Measurements from ENCODE around the gene RGS16.
"Not testable (repeated sequence)": the region's sequence is repeated elsewhere in the genome, so short reads cannot be mapped to it uniquely, and the experiment has no call there.

RGS16 gene, protein sequence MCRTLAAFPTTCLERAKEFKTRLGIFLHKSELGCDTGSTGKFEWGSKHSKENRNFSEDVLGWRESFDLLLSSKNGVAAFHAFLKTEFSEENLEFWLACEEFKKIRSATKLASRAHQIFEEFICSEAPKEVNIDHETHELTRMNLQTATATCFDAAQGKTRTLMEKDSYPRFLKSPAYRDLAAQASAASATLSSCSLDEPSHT

DNA sequence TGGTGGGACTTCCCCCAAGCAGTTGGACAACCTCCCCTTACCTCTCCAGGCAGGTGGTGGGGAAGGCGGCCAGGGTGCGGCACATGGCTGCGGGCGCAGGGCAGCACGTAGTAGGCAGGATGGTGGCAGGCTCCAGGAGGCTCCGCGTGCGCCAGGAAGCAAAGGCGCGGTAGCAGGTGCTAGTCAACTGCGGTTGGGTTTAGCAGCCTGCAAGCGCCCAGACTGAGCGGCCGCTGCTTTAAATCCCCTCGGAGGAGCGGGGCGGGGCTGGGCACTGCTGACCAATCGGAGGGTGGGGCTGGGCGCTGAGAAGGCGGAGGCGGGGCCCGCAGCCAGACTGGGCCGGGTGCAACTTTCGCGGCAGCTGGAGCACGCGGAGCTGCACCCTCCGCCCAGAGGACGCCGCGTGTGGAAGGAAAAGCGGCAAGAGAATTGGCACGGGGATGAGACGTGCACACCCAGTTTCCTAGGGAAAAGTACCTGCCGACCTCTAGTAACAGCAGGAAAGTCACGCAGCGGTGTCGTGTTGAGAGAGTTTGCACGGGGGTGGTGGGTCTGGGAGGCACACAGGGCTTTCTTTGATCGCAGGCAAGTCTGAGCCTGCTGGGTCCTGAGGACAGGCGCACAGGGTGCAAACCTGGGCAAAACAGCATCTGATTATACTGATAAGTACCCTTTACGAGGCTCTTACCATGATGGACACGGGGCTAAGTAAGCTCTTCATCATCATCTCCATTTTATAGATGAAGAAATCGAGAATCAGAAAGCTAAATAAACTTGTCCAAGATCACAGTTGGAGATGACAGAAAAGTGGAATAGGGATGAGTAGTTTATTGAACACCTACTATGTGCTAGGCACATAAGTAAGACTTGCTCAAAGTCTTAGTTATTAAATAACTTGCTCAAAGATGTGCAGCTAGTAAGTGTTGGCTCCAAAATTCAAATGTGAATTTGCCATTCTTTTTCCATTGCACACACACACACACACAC, at the start of gene RGS16:
Gene RGS16 (minus strand): TSS at position 215 of the 990 bp plus-strand sequence. CDS start 130 bp downstream, at position 85.
- DNase-seq = peak; percentile 96

DNA sequence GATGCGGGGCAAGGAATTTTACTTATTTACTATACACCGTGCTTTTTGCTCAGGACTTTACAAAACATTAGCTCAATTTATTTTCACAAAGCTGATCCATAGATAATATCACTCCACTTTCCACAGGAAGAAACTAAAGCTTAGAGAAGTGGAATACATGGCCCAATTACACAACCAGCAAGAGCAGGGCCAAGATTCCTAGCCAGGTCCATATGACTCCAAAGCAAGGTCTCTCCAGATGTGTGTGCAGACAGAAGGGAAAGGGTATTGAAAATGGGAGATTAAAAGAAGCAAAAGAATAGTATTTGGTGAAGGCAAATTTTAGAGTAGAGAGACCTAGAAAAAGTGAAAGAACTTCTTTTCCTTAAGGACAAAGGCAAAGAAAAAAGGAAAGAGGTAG, 49.8 kb upstream of the RGS16 start:
- no peak for DNase-seq

DNA sequence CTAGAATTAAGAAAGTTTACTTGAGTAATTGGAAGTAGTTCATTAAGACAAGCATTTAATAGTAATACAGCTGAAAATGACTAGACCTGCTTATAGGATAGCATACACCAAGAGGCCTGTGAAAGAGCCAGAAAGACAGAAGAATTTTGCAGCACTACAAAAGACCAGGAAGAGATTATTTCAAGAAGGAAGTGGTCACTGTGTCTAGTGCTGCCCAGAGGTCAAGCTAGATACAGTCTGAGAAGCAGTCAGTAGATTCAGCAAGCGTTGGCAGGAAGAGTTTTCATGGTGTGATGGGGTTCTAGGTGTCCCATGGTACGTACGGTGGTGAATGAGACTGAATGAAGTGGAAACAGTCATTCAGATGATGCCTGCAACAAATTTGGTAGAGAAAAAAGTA, 48.7 kb upstream of the RGS16 start:
- no peak for DNase-seq

DNA sequence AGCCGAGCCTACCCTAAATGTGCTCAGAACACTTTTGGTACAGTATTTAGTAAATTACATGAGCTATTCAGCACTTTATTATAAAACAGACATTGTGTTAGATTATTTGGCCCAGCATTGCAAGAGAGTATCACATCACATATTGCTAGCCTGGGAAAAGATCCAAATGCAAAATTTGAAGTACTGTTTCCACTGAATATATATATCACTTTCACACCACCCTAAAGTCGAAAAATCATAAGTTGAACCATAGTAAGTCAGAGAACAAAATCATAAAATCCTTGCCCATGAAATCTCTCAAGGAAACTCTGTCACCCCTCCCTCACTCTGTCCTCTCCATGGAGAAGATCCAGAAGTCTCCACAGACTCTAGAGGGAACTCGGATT, 47.1 kb upstream of the RGS16 start:
- no peak for DNase-seq

DNA sequence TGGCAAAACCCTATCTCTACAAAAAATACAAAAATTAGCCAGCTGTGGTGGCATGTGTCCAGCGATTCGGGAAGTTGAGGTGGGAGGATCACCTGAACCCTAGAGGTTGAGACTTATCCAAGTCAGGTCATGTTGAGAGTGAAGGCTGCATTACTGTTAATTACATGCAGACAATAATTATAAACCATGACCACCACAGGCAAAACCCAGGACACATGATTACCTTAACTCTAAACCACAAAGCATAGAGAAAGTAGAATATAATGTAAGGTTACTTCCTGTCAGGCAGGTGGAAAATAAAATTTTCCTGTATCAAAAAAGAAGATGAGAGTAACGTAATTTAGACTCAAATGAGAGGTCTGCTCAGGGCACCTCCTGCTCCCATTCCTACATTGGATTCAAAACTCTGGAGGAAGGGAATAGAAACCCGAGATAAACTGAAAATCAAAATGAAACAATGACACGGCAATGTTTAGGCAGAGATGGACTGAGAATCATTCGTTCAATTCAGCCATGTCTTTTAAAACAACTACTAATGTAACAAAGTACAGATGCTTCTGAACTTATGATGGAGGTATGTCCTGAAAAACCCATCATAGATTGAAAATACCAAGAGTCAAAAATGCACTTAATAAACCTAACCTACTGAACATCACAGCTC, 46.6 kb upstream of the RGS16 start:
- no peak for DNase-seq

DNA sequence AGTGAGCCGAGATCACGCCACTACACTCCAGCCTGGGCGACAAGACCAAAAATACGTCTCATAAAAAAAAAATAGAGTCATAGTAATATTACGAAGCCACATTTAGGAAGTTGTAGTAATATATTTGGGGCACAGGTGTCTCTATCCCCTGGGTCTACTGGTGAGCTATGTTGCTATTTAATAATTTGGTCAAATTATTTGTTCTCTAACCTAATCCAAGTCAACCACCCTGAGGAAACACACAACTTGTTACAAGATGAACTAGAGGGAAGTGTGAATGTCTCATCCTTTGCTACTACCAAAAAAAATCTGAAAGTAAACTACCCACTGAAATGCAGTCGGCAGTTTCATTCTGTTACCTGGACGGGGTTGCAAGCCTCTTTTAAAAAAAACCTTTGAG, 44.9 kb upstream of the RGS16 start:
- no peak for DNase-seq

DNA sequence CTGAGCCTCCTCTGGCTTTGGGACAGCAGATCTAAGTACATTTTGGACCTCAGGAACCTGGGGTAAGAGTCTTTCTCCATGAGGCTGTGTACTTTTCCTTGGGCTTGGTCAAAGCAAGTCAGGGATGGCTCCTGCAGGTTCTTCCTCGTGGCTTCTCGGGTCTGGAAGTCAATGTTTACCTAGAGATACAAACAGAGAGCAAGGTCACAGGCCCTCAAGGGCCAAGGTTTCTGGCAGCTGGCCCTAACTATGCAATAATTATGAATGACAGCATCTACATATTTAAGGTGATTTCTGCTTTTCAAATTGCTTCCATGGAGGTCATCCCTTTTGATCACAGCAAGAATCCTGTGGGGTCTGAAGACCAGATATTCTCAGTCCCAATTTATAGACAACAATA, 42.5 kb upstream of the RGS16 start:
- no peak for DNase-seq

DNA sequence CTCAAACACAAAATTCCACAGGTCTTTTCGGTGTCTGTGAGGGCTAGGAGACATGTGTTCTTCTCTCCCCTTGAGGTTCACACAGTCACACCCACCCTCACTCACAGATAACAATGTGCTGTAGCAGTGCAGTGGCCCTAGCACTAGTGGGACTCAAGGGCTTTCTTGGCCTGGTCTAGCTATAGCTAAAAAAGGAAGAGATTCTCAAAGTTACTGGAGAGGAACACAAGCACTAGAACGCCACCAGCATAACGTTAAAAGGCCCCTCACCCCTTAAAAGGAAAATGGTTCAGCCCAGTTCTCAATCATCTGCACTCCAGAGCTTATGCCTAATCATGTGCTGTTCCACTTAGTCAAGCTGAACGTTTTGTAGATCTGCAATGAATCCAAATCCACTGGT, 40.7 kb upstream of the RGS16 start:
- DNase-seq = no peak

DNA sequence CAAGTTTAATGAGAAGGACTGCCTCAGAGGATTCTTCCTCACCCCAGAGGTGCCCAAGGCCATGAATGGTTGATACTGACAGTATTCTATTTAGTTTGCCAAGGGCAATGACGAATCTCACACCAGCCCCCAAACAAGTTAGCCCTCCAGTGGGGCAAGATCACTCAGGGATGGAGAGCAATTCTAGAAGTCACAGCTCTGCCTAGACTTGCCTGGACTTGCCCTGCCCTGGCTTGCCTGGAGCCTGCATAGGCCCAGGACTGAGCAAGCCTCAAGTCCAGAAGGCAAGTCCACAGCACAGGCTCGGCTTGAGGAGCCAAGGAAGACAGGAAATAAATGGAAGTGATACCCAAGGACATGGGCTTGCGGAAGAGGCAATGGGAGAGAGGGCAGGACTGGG, 39.5 kb upstream of the RGS16 start:
- DNase-seq = no peak

DNA sequence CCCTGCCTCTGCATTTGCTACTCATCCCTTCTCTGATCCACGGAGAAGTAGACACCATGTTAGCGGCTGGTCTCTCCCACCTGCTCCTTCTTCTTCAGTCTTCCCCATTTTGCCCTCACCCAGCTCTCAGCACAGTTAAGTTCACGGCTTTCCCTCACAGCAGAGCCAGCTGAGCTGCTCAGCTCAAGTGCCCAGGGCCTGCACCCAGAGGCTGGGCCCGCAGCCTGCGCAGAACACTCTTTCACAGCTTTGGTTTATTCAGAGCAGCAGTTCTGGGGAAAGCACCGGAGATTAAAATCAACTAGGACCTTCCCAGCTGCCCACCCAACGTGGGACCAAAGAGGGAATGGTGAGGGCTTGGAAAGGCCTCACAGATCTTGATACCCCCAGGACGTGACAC, 38.3 kb upstream of the RGS16 start:
- DNase-seq = no peak

DNA sequence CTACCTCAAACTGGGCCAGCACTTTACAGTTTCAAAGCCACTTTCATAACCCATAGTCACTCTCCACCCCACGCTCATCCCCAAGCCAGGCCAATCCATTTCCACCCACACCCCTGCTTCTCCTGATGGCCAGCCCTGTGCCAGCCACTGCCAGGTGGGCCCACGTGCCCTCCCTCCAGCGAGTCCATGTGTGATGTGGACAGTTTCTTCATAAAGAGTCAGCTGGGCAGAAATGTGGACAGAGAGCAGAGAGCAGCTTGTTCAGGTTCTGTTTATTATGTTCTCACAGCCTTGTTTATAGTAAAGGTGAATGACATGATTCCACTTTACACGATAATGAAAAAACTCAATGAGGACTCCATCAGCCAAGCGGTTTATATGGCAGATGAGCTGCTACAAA, 37.4 kb upstream of the RGS16 start:
- no peak for DNase-seq

DNA sequence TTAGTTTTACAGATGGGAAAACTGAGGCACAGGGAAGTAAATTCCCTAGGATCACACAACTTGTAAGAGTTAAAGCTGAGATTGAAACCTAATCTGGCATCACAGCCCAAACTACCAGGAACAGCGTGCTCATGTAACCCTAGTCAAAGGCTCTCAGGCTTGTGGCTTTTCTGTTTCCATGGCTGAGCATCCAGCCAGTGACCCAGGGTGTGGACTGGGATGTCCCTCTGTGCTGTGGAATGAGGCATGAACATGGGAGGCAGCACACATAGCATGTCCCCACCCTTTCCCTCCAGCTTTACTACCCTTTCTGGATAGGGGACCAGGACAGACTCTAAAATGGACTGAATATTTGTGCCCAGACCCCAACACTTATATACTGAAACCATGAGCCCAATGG, 35.1 kb upstream of the RGS16 start:
- DNase-seq = no peak

DNA sequence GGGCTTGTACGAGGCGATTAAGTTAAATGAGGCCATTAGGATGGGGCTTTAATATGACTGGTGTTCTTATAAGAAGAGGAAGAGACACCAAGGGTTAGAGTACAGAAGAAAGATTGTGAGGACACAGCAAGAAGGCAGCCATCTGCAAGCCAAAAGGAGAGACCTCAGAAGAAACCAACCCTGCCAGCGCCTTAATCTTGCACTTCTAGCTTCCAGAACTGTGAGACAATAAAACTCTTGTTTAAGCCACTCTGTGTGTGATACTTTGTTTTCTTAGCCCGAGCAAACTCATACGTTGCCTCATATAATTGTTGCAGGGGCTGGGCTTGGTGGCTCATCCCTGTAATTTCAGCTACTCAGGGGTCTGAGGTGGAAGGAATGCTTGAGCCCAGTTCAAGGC, 33.6 kb upstream of the RGS16 start:
- DNase-seq = no peak

DNA sequence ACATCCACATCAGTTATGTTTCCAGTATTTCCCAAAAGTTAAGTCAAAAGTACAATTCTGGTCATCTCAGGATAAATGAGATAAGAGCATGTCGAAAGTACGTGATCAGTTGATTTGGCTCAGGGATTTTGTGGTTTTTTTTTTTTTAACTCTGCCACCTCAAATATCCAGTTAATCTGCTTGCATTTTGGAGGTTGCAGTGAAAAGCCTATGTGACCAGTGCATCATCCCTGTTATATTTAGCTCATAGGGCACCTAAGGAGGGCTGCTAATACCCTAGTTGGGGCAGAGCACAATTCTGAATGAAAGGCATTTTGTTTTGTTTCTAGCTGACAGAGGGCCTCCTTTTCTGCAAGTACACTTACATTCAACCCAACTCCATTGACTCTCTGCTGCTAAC, 31.7 kb upstream of the RGS16 start:
- no peak for DNase-seq

DNA sequence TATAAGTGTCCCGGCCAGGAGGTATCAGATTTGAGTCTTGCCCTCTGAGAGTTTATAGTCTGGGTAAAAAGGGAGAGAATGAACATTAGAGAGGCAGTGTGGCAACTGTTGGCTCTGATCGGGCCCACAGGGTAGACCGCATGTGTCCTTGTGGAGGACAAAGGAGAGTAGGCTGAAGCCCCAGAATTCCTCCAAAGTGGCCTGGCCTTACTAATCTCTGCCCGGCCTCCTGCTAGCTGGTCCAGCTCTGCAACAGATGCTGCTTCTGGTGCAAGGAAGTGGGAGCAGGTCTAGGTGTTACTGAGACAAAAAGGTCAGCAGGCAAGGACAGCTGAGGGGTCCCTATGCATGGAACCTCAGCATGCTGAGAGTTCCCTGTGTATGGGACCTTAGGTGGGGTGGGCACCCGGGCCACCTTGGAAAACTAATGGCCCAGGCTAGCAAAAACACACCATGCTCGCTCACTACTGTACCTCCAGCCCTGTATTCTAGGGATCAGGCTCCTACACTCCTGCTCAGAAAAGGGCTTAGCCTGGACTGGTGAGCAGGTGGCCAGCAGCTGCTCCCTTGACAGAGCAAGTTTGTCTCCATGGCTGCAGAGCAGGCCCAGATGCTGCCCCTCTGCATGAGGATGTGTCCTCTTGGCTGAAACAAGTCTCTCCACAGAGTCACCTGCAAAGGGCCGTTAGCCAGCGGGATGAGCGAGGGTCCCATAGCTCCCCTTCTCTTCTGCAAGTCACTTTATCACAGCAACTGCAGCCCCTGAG, 30.3 kb upstream of the RGS16 start:
- peak; percentile 60 for DNase-seq

DNA sequence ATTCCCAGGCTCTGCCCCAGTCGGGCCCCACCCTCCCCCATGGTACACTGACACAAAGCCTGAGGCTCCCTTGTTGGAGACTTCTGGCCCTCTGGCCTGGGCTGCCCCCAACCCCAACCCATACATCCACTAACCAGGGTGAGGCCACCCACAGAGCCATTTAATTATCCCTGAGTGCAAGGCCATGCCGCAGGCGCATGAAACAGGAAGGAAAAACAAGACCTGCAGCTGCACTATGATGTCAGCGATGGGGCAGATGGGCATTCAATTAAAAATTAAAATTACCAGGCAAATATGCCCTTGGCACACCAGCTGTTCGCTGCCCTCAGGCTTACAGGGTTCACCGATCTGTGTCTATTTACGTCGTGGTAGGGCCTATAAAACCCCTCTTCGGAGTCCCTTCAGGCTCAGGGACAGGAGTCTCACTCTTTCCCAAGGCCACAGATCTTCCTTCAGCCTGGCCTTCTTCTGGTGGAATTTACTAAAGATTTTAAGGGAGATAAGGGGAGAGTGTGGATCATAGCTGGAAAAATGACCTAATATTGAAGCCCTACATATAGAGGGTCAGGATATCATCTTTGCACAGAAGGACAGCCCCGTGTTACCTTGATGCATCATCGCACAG, 29.6 kb upstream of the RGS16 start:
- DNase-seq = peak; percentile 37

DNA sequence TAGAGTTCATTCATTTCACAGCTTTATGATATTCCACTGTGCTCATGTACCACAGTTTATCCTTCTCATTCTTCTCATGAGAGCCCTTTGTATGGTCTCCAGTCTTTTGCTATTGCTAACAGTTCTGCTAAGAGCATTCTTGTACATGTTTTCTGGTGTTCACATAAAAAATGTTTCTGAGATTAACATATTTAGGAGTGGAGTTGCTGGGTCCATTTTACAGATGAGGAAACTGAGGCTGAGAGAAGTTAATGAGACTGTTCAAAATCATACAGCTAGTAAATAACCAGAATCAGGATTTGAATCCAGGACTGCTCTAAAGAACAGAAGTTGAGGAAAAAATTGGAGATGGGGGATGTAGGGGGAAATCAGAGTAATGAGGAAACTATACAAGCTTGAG, 28.8 kb upstream of the RGS16 start:
- DNase-seq = no peak

DNA sequence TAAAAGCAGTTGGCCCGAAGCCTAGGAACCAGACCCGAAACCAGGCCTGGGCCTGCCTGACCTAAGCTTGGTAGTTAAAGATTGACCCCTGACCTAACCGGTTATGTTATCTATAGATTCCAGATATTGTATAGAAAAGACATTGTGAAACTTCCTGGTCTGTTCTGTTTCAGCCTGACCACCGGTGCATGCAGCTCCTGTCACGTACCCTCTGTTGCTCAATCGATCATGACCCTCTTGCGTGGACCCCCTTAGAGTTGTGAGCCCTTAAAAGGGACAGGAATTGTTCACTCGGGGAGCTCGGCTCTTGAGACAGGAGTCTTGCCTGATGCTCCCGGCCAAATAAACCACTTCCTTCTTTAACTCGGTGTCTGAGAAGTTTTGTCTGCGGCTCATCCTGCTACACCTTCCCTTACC, 28.3 kb upstream of the RGS16 start:
- DNase-seq = not testable (repeated sequence)

DNA sequence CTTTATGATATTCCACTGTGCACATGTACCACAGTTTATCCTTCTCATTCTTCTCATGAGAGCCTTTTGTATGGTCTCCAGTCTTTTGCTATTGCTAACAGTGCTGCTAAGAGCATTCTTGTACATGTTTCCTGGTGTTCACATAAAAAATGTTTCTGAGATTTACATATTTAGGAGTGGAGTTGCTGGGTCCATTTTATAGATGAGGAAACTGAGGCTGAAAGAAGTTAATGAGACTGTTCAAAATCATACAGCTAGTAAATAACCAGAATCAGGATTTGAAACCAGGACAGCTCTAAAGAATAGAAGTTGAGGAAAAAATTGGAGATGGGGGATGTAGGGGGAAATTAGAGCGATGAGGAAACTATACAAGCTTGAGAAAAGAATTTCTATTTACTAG, 27.8 kb upstream of the RGS16 start:
- DNase-seq = no peak

DNA sequence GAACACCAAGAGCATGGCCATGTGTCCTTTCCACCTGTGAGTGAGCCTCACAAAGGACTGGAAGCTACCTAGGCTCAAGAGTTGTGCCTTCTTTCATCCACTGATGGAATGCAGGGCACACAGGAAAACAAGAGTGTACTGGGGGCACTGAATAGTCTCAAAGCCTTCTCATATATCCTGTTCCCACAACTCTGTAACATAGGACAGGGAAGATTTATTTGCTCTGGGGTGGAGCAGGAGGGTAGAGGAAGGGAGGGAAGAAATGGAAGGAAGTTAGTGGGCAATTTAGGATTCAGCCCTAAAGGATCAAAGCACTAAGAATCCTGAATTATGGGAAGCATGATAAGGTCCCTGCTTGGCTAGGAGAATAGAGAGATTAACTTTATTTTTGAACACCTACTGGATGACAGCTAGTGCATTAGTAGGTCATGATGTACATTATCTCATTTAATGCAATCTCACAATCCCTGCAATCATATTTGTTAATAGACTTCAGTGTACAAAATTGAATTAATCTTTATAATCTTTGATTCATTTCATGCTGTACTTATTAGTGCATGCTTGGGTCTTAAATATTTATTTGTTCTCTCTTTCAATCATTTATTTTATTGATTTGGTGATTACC, 27.0 kb upstream of the RGS16 start:
- DNase-seq = no peak

DNA sequence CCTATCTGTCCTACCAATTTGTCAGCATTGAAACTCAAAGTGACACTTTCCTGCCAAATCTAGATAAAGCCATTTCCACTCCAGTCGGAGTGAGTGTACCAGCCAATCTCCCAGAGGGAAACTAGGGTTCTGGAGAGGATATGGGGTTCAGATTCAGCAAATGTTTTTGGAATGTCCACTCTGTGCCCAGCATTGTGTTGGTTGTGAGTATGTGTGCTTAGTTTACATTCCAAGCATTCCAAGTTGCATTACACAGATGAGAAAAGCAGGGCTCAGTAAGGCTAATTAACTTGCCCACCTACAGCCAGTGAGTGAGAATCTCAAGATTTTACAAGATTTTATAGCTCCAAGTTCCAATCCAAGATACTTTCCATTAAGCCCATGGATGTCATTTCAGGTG, 26.4 kb upstream of the RGS16 start:
- no peak for DNase-seq

DNA sequence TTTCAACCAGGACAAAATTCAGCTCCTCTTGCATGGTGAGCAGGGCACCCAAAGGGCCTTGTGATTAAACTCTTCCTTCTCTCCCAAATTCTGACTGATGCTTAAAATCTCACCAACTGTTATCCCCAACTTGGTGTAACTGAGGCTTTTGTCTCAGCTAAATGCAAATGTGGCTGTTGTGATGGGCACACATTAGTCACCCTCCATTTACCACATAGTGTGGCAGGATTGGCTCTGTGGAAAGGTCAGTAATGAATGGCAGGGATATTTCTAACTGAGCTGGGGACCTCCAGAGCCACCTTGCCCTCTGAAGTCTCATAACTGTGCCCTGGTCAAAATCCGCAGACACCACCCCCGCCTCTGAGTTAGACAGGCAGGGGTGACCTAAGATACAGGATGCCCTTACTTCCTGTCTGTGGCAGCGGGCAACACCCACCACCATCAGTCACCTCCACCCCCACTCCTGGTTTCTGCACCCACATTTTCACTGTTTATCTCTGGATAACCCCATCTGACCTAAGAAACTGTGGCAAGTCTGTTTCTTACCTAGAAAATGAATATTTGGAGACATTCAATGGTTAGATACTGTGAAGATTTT, 25.4 kb upstream of the RGS16 start:
- no peak for DNase-seq

All from femur (tissue), 1 donor.